Measurements from ENCODE around the gene CNEP1R1.
A peak's percentile ranks its signal among the peaks of the same experiment; 100 is the strongest.
"Not testable (repeated sequence)": the region's sequence is repeated elsewhere in the genome, so short reads cannot be mapped to it uniquely, and the experiment has no call there.

The CNEP1R1 gene

GRCh38 chr16:50024684-50025536 lies at the start of gene CNEP1R1:
CNEP1R1 (plus strand) TSS chr16:50025225; CDS start chr16:50025316, 91 bp downstream.
- peak; percentile 96 for FAIRE-seq

GRCh38 chr16:49977427-49977826 lies 47.6 kb upstream of the CNEP1R1 start:
- FAIRE-seq = no peak

- FAIRE-seq = no peak
Observed at GRCh38 chr16:49978569-49979326, 46.3 kb upstream of the CNEP1R1 start.

- no peak for FAIRE-seq
Observed at GRCh38 chr16:49980166-49980565, 44.9 kb upstream of the CNEP1R1 start.

- no peak for FAIRE-seq
Observed at GRCh38 chr16:49986351-49987124, 38.5 kb upstream of the CNEP1R1 start.

GRCh38 chr16:49987381-49987780 lies 37.6 kb upstream of the CNEP1R1 start:
- no peak for FAIRE-seq

GRCh38 chr16:49992825-49993224 lies 32.2 kb upstream of the CNEP1R1 start:
- no peak for FAIRE-seq

- FAIRE-seq = no peak
Observed at GRCh38 chr16:49993579-49993978, 31.4 kb upstream of the CNEP1R1 start.

- no peak for FAIRE-seq
Observed at GRCh38 chr16:49994006-49994405, 31.0 kb upstream of the CNEP1R1 start.

- no peak for FAIRE-seq
Observed at GRCh38 chr16:49995720-49996119, 29.3 kb upstream of the CNEP1R1 start.

- no peak for FAIRE-seq
Observed at GRCh38 chr16:49997721-49998251, 27.2 kb upstream of the CNEP1R1 start.

- FAIRE-seq = no peak
Observed at GRCh38 chr16:49998991-49999390, 26.0 kb upstream of the CNEP1R1 start.

GRCh38 chr16:50001144-50001543 lies 23.9 kb upstream of the CNEP1R1 start:
- no peak for FAIRE-seq

- FAIRE-seq = no peak
Observed at GRCh38 chr16:50002190-50002589, 22.8 kb upstream of the CNEP1R1 start.

GRCh38 chr16:50004239-50004638 lies 20.8 kb upstream of the CNEP1R1 start:
- no peak for FAIRE-seq

GRCh38 chr16:50006964-50007363 lies 18.1 kb upstream of the CNEP1R1 start:
- FAIRE-seq = no peak

- FAIRE-seq = no peak
Observed at GRCh38 chr16:50007744-50008143, 17.3 kb upstream of the CNEP1R1 start.

GRCh38 chr16:50010212-50010611 lies 14.8 kb upstream of the CNEP1R1 start:
- FAIRE-seq = no peak

- FAIRE-seq = no peak
Observed at GRCh38 chr16:50011707-50012106, 13.3 kb upstream of the CNEP1R1 start.

- FAIRE-seq = no peak
Observed at GRCh38 chr16:50012182-50012581, 12.8 kb upstream of the CNEP1R1 start.

GRCh38 chr16:50014211-50014610 lies 10.8 kb upstream of the CNEP1R1 start:
- not testable (repeated sequence) for FAIRE-seq

GRCh38 chr16:50015631-50016030 lies 9.4 kb upstream of the CNEP1R1 start:
- no peak for FAIRE-seq

- no peak for FAIRE-seq
Observed at GRCh38 chr16:50017553-50017952, 7.5 kb upstream of the CNEP1R1 start.

Data from A204.1 (cell line).